SU-DHL-6 (cell line): ENCODE data around the gene OLIG2.

ENCODE experiments used
- H2AFZ ChIP-seq: fragments of 200-600 bp; sonication (generic); 2 replicates; pipeline ENCODE4 v1.6.1; 2014; ENCODE audit warnings: low read depth, mild to moderate bottlenecking, moderate library complexity, mixed read lengths, antibody characterized with exemption, low read length; ENCODE audit not compliant: severe bottlenecking
- H3F3A ChIP-seq: fragments of 200-600 bp; shearing (Covaris generic); 2 replicates; pipeline ENCODE4 v1.6.0; 2016; ENCODE audit warnings: antibody characterized with exemption, mild to moderate bottlenecking; ENCODE audit not compliant: insufficient read depth
- H3K27ac ChIP-seq: fragments of 200-600 bp; sonication (generic); 2 replicates; pipeline ENCODE4 v1.5.1; 2016; ENCODE audit warnings: low read depth, mild to moderate bottlenecking, low read length, moderate library complexity, mixed read lengths
- H3K27me3 ChIP-seq: fragments of 200-600 bp; sonication (generic), shearing (Covaris generic); 2 replicates; pipeline ENCODE4 v1.6.0; 2014; ENCODE audit warnings: mild to moderate bottlenecking, low read length
- H3K36me3 ChIP-seq: fragments of 200-600 bp; sonication (generic); 2 replicates; pipeline ENCODE4 v1.6.1; 2014; ENCODE audit warnings: mild to moderate bottlenecking, low read length, mixed read lengths
- H3K4me2 ChIP-seq: fragments of 300-600, 200-600 bp; shearing (Covaris generic), sonication (generic); 2 replicates; pipeline ENCODE4 v1.6.0; 2014; ENCODE audit warnings: low read length, low read depth, mild to moderate bottlenecking; ENCODE audit not compliant: poor library complexity, severe bottlenecking
- H3K4me3 ChIP-seq: fragments of 200-600 bp; sonication (generic); 2 replicates; pipeline ENCODE4 v1.5.1; 2014; ENCODE audit warnings: antibody characterized with exemption, low read length, mild to moderate bottlenecking, mixed read lengths; ENCODE audit not compliant: insufficient read depth, poor library complexity, severe bottlenecking
- H3K79me2 ChIP-seq: fragments of 200-600 bp; sonication (generic); 2 replicates; pipeline ENCODE4 v1.6.1; 2014; ENCODE audit warnings: mild to moderate bottlenecking, low read length, moderate library complexity; ENCODE audit not compliant: insufficient read depth
- H3K9ac ChIP-seq: fragments of 200-600 bp; sonication (generic); 2 replicates; pipeline ENCODE4 v1.7.0; 2014; ENCODE audit warnings: mild to moderate bottlenecking, low read length
- H3K9me2 ChIP-seq: fragments of 200-600 bp; sonication (generic); replicated peaks from 2 replicates; pipeline ENCODE4 v1.6.1; 2014; ENCODE audit warnings: low read length; ENCODE audit not compliant: insufficient read depth
- H3K9me3 ChIP-seq: fragments of 200-600 bp; sonication (generic); 2 replicates; pipeline ENCODE4 v1.6.1; 2014; ENCODE audit warnings: low read length, mixed read lengths; ENCODE audit not compliant: insufficient read depth
- H4K20me1 ChIP-seq: fragments of 200-600 bp; sonication (generic); 2 replicates; pipeline ENCODE4 v1.6.1; 2014; ENCODE audit warnings: low read depth, mild to moderate bottlenecking, antibody characterized with exemption, low read length, moderate library complexity, mixed read lengths
- CTCF ChIP-seq: fragments of 200-600 bp; sonication (generic); IDR thresholded peaks from one replicate; pipeline ENCODE4 v1.5.1; 2017; ENCODE audit warnings: antibody characterized with exemption, mild to moderate bottlenecking, low read length, moderate library complexity; ENCODE audit not compliant: insufficient read depth, poor library complexity, severe bottlenecking
- EZH2phosphoT487 ChIP-seq: fragments of 200-600 bp; sonication (generic), shearing (Covaris generic); conservative IDR thresholded peaks from 2 replicates; pipeline ENCODE4 v1.6.1; 2018; ENCODE audit warnings: mild to moderate bottlenecking, antibody characterized with exemption, low read length, moderate library complexity, mixed read lengths

OLIG2 gene

GRCh38 chr21:33020558-33021100 lies 5.1 kb upstream of the OLIG2 start:
- H2AFZ ChIP-seq: no peak overlapping the region
- no peaks in the 10 kb centered on the region for H3K79me2 ChIP-seq
- H3K4me3 ChIP-seq: no peak overlapping the region
- H4K20me1 ChIP-seq: no peaks in the 10 kb centered on the region
- no peak overlapping the region for H3K9ac ChIP-seq
- H3K36me3 ChIP-seq: no peaks in the 10 kb centered on the region
- no peaks in the 10 kb centered on the region for H3F3A ChIP-seq
- H3K9me3 ChIP-seq: no peaks in the 10 kb centered on the region
- no peak overlapping the region for H3K4me2 ChIP-seq
- H3K9me2 ChIP-seq: no peaks in the 10 kb centered on the region
- TF ChIP-seq CTCF (no peak), EZH2phosphoT487 (no peak)
- no peaks in the 10 kb centered on the region for H3K27me3 ChIP-seq
- no peak overlapping the region for H3K27ac ChIP-seq

GRCh38 chr21:33021150-33021549 lies 4.6 kb upstream of the OLIG2 start:
- Histone ChIP-seq H3K9ac (no peak overlapping the region), H4K20me1 (no peaks in the 10 kb centered on the region), H3K4me3 (no peak overlapping the region), H3K9me2 (no peaks in the 10 kb centered on the region), H3K27me3 (no peaks in the 10 kb centered on the region), H2AFZ (no peak overlapping the region), H3K9me3 (no peaks in the 10 kb centered on the region), H3K4me2 (no peak overlapping the region), H3K27ac (no peak overlapping the region), H3K79me2 (no peaks in the 10 kb centered on the region), H3F3A (no peaks in the 10 kb centered on the region), H3K36me3 (no peaks in the 10 kb centered on the region)
- TF ChIP-seq CTCF (no peak), EZH2phosphoT487 (no peak)

GRCh38 chr21:33021667-33022066 lies 4.1 kb upstream of the OLIG2 start:
- Histone ChIP-seq H3K36me3 (no peaks in the 10 kb centered on the region), H4K20me1 (no peaks in the 10 kb centered on the region), H3F3A (no peaks in the 10 kb centered on the region), H3K9ac (no peak overlapping the region), H2AFZ (no peak overlapping the region), H3K4me2 (no peak overlapping the region), H3K4me3 (no peak overlapping the region), H3K9me3 (no peaks in the 10 kb centered on the region), H3K27me3 (no peaks in the 10 kb centered on the region), H3K79me2 (no peaks in the 10 kb centered on the region), H3K9me2 (no peaks in the 10 kb centered on the region), H3K27ac (no peak overlapping the region)
- TF ChIP-seq CTCF (no peak), EZH2phosphoT487 (no peak)
